Measurements from ENCODE around the gene PLEKHG4B.

Gene PLEKHG4B

DNA sequence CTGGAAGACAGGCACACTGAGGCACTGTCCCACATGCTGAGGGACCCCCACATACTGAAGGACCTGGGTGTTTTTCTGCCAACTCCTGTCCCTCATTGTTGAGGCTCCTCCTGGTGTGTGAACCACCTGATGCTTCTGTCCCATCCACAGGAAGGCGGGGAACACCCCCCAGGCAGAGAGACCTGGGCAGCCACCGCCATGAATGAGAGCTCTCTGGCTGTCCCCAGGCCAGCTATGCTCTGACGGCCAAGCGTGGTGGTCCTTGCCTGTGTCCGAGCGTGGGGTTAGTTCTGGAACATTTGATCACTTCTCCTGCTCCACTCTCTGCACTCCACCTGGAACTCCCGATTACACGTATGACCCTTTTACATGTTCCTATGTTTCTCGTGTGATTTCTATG, 87.4 kb downstream of the PLEKHG4B start:
- no peaks in the 10 kb centered on the region for H3K9me2 ChIP-seq (replicated peaks; ENCODE audit: insufficient read depth, low read length)
- no peak for TF ChIP-seq EZH2phosphoT487 (conservative IDR thresholded peaks at IDR 0.05; ENCODE audit: low read length)
- TF ChIP-seq, protein P1, sequence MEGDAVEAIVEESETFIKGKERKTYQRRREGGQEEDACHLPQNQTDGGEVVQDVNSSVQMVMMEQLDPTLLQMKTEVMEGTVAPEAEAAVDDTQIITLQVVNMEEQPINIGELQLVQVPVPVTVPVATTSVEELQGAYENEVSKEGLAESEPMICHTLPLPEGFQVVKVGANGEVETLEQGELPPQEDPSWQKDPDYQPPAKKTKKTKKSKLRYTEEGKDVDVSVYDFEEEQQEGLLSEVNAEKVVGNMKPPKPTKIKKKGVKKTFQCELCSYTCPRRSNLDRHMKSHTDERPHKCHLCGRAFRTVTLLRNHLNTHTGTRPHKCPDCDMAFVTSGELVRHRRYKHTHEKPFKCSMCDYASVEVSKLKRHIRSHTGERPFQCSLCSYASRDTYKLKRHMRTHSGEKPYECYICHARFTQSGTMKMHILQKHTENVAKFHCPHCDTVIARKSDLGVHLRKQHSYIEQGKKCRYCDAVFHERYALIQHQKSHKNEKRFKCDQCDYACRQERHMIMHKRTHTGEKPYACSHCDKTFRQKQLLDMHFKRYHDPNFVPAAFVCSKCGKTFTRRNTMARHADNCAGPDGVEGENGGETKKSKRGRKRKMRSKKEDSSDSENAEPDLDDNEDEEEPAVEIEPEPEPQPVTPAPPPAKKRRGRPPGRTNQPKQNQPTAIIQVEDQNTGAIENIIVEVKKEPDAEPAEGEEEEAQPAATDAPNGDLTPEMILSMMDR (IDR thresholded peaks at IDR 0.05; ENCODE audit: insufficient read depth, low read length, poor library complexity, severe bottlenecking), result no peak
- H2AFZ ChIP-seq (ENCODE audit: low read depth, low read length, severe bottlenecking), result no peak overlapping the region

DNA sequence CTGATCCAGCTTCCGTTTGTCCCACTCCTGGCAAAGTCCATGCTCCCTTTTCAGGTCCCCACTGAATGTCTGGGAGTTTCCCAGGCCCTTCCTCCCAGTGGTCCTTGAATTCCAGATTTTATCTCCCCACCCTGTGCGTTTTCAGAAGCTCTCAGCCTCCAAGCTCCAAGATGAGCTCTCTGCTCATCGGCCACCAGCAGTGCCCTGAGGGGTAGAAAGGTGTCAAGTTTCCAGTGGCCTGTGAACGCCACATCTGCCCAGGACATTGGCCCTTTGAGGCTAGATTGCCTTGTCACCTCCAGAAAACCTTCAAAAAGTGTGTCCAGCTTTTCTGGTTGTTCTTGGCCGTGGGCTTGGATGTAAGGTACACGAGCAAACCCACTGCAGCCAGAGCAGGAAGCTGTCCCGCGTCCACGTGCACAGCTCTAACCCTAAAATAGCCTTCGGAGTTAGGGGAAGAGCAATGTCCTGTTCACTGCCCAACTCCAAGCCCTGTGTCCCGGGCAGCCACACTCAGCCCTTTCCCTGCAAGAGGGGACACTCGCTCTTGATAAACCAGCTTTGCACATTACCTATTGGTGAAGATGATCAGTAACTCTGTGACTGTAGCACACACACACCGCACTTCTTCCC, 88.4 kb downstream of the PLEKHG4B start:
- Histone ChIP-seq H3K4me2 (ENCODE audit: low read depth, low read length, poor library complexity, severe bottlenecking) (no peak overlapping the region), H3K9me3 (ENCODE audit: insufficient read depth, low read length) (no peaks in the 10 kb centered on the region), H2AFZ (ENCODE audit: low read depth, low read length, severe bottlenecking) (no peak overlapping the region), H3K9me2 (replicated peaks; ENCODE audit: insufficient read depth, low read length) (no peaks in the 10 kb centered on the region), H3K4me3 (ENCODE audit: insufficient read depth, low read length, poor library complexity, severe bottlenecking) (no peak overlapping the region), H3K9ac (ENCODE audit: low read length) (no peak overlapping the region), H3K27ac (ENCODE audit: low read depth, low read length) (no peak overlapping the region), H3K79me2 (ENCODE audit: insufficient read depth, low read length) (no peaks in the 10 kb centered on the region), H4K20me1 (ENCODE audit: low read depth, low read length) (no peaks in the 10 kb centered on the region), H3F3A (ENCODE audit: insufficient read depth) (no peaks in the 10 kb centered on the region), H3K36me3 (ENCODE audit: low read length) (no peaks in the 10 kb centered on the region), H3K27me3 (ENCODE audit: low read length) (no peaks in the 10 kb centered on the region)
- TF ChIP-seq EZH2phosphoT487 (conservative IDR thresholded peaks at IDR 0.05; ENCODE audit: low read length), result no peak
- TF ChIP-seq, protein P1 (IDR thresholded peaks at IDR 0.05; ENCODE audit: insufficient read depth, low read length, poor library complexity, severe bottlenecking), result no peak

More for the DNA sequence above, 87.4 kb downstream of the PLEKHG4B start:
- H4K20me1 ChIP-seq (ENCODE audit: low read depth, low read length), result no peaks in the 10 kb centered on the region
- H3F3A ChIP-seq (ENCODE audit: insufficient read depth), result no peaks in the 10 kb centered on the region
- no peak overlapping the region for H3K9ac ChIP-seq (ENCODE audit: low read length)
- H3K27ac ChIP-seq (ENCODE audit: low read depth, low read length), result no peak overlapping the region
- H3K4me3 ChIP-seq (ENCODE audit: insufficient read depth, low read length, poor library complexity, severe bottlenecking), result no peak overlapping the region
- H3K79me2 ChIP-seq (ENCODE audit: insufficient read depth, low read length), result no peaks in the 10 kb centered on the region
- no peak overlapping the region for H3K4me2 ChIP-seq (ENCODE audit: low read depth, low read length, poor library complexity, severe bottlenecking)
- no peaks in the 10 kb centered on the region for H3K9me3 ChIP-seq (ENCODE audit: insufficient read depth, low read length)
- H3K36me3 ChIP-seq (ENCODE audit: low read length), result no peaks in the 10 kb centered on the region
- H3K27me3 ChIP-seq (ENCODE audit: low read length), result no peaks in the 10 kb centered on the region

DNA sequence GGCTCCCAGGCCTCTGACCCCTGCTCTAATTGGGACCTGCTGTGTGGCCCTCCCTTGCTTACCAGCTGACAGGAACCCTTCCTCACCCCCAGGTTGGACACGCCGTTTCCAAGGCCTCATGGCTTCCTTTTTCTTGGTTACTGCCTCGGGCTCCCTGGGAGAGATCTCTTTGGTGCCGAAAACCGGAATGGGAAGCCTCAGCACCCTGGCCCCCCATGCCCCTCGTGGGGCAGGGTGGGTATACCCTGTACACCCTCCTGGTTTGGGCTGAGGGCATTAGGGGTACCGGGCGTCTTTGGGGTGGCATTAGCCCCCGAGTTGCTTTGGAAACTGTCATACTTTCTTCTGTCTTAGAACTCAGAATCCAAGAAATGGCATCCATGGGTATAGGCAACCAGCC, 89.2 kb downstream of the PLEKHG4B start:
- Histone ChIP-seq H3K4me3 (ENCODE audit: insufficient read depth, low read length, poor library complexity, severe bottlenecking) (no peak overlapping the region), H3K79me2 (ENCODE audit: insufficient read depth, low read length) (no peaks in the 10 kb centered on the region), H3K9me2 (replicated peaks; ENCODE audit: insufficient read depth, low read length) (no peaks in the 10 kb centered on the region), H3K9ac (ENCODE audit: low read length) (no peak overlapping the region), H3K27me3 (ENCODE audit: low read length) (no peaks in the 10 kb centered on the region), H4K20me1 (ENCODE audit: low read depth, low read length) (no peaks in the 10 kb centered on the region), H3K36me3 (ENCODE audit: low read length) (no peaks in the 10 kb centered on the region), H3F3A (ENCODE audit: insufficient read depth) (no peaks in the 10 kb centered on the region), H2AFZ (ENCODE audit: low read depth, low read length, severe bottlenecking) (no peak overlapping the region), H3K27ac (ENCODE audit: low read depth, low read length) (no peak overlapping the region), H3K9me3 (ENCODE audit: insufficient read depth, low read length) (no peaks in the 10 kb centered on the region), H3K4me2 (ENCODE audit: low read depth, low read length, poor library complexity, severe bottlenecking) (no peak overlapping the region)
- TF ChIP-seq, protein P1 (IDR thresholded peaks at IDR 0.05; ENCODE audit: insufficient read depth, low read length, poor library complexity, severe bottlenecking), result no peak
- no peak for TF ChIP-seq EZH2phosphoT487 (conservative IDR thresholded peaks at IDR 0.05; ENCODE audit: low read length)
